GM21360 (cell line): ENCODE measurements around the gene PSMC4.

ENCODE experiments used
- ATAC-seq: cut with Tn5 transposase; IDR thresholded peaks from one replicate; pipeline ENCODE4 v1.9.1; 2021; ENCODE audit warnings: mild to moderate bottlenecking, moderate library complexity; ENCODE audit not compliant: unreplicated experiment

The PSMC4 gene

GRCh38 chr19:39987167-39987566 is 16.2 kb downstream of the PSMC4 start:
- ATAC-seq = no peak

- ATAC-seq = no peak
These were observed 16.6 kb downstream of the PSMC4 start for GRCh38 chr19:39987596-39987995.

GRCh38 chr19:39993605-39994004 is 22.6 kb downstream of the PSMC4 start:
- ATAC-seq = no peak

- ATAC-seq = no peak
These were observed 23.4 kb downstream of the PSMC4 start for GRCh38 chr19:39994361-39994760.

GRCh38 chr19:39995794-39996193 is 24.8 kb downstream of the PSMC4 start:
- no peak for ATAC-seq

GRCh38 chr19:39996218-39996810 is 25.3 kb downstream of the PSMC4 start:
- peak; percentile 36 for ATAC-seq

- peak; percentile 58 for ATAC-seq
These were observed 26.1 kb downstream of the PSMC4 start, which contains the start of gene ZNF546 for GRCh38 chr19:39996811-39997637. TSS of gene ZNF546 (plus strand) at chr19:39997060. CDS start at chr19:39998327, 1,267 bp downstream.

- peak; percentile 18 for ATAC-seq
These were observed 26.8 kb downstream of the PSMC4 start for GRCh38 chr19:39997638-39998216.

GRCh38 chr19:39998501-39998900 is 27.5 kb downstream of the PSMC4 start:
- no peak for ATAC-seq

- no peak for ATAC-seq
These were observed 34.8 kb downstream of the PSMC4 start for GRCh38 chr19:40005691-40006272.

GRCh38 chr19:40006273-40006691 is 35.3 kb downstream of the PSMC4 start:
- ATAC-seq = no peak

- no peak for ATAC-seq
These were observed 38.7 kb downstream of the PSMC4 start for GRCh38 chr19:40009674-40010073.

- ATAC-seq = no peak
These were observed 43.0 kb downstream of the PSMC4 start for GRCh38 chr19:40013991-40014390.

- ATAC-seq = no peak
These were observed 53.0 kb downstream of the PSMC4 start for GRCh38 chr19:40023969-40024368.

GRCh38 chr19:40025938-40026596 is 55.1 kb downstream of the PSMC4 start:
- ATAC-seq = no peak

GRCh38 chr19:40026597-40026970 is 55.6 kb downstream of the PSMC4 start:
- no peak for ATAC-seq
